Measurements from ENCODE around the gene NPTX1.
"Not testable (repeated sequence)": the region's sequence is repeated elsewhere in the genome, so short reads cannot be mapped to it uniquely, and the experiment has no call there.

Gene NPTX1

DNA sequence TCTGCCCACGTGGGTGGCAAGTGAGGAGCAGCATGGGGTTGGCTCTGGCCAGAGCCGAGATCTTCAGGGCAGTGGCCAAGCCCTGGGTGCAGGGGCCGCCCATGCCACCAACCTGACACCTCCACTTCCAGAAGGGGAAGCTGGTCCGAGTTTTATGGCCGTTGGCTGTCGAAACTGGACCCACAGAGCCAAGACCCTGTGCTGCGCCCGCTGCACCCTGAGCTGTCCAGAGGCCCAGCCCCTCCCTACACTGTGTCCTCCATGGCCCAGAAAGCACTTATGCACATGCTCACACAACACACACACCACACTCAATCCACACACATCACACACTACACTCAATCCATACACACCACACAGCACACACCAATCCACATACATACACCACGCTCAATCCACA, 34.4 kb upstream of the NPTX1 start:
- H3K4me1 Mint-ChIP-seq (ENCODE audit: low read depth) = no peaks in the 10 kb centered on the region
- no peak overlapping the region for H3K4me3 Mint-ChIP-seq
- no peaks in the 10 kb centered on the region for H3K9me3 Mint-ChIP-seq
- H3K27me3 Mint-ChIP-seq = peaks cover 4% of the 10 kb centered on the region
- H3K36me3 Mint-ChIP-seq (ENCODE audit: low read depth) = no peaks in the 10 kb centered on the region
- no peak overlapping the region for H3K27ac Mint-ChIP-seq

DNA sequence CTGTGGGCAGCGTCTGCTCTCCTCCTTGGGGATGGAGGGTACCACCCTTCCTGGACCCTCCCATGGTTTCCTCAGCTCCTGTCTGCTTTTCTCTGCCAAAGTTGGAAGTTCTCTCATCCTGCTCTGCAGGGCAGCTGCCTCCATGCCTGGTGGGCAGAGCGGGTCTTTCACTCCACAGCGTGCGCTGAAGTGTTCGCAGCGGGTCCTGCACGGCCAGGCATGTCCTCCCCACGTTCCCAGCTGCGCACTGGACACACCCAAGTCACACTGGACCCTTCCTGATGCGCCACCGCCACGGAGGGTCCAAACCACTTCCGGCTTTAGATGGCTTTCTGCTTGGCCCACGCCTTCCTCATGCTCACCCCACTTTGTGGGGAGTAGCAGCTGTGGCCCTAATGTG, 33.7 kb upstream of the NPTX1 start:
- no peak overlapping the region for H3K4me3 Mint-ChIP-seq
- no peaks in the 10 kb centered on the region for H3K9me3 Mint-ChIP-seq
- no peaks in the 10 kb centered on the region for H3K4me1 Mint-ChIP-seq (ENCODE audit: low read depth)
- no peak overlapping the region for H3K27ac Mint-ChIP-seq
- peaks cover 5% of the 10 kb centered on the region for H3K27me3 Mint-ChIP-seq
- no peaks in the 10 kb centered on the region for H3K36me3 Mint-ChIP-seq (ENCODE audit: low read depth)

DNA sequence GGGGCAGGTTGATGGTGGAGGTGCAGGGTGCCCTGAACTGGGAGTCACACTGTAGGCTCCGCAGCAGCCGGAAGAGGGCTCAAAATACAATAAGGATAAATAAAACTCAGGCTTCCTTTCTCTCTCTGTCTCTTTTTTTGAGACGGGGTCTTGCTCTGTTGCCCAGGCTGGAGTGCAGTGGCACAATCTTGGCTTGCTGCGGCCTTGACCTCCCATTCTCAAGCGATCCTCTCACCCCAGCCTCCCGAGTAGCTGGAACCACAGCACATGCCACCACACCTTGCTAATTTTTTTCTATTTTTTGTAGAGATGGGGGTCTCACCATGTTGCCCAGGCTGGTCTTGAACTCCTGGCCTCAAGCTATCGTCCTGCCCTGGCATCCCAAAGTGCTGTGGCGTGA, 32.9 kb upstream of the NPTX1 start:
- Mint-ChIP-seq H3K27me3 (peaks cover 9% of the 10 kb centered on the region), H3K4me3 (no peak overlapping the region), H3K4me1 (ENCODE audit: low read depth) (no peaks in the 10 kb centered on the region), H3K27ac (no peak overlapping the region), H3K36me3 (ENCODE audit: low read depth) (no peaks in the 10 kb centered on the region), H3K9me3 (no peaks in the 10 kb centered on the region)

DNA sequence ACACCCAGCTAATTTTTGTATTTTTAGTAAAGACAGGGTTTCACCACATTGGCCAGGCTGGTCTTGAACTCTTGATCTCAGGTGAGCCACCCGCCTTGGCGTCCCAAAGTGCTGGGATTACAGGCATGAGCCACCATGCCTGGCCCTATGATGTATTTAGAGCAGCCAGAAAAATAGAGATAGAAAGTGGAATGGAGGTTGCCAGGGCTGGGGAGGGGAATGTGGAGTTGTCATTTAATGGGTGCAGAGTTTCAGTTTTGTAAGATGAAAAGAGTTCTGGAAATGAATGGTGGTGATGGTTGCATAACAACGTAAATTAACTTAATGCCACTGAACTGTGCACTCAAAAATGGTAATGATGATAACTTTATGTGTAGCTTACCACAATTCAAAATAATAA, 31.6 kb upstream of the NPTX1 start:
- no peak overlapping the region for H3K27ac Mint-ChIP-seq
- no peaks in the 10 kb centered on the region for H3K36me3 Mint-ChIP-seq (ENCODE audit: low read depth)
- H3K9me3 Mint-ChIP-seq = no peaks in the 10 kb centered on the region
- H3K4me1 Mint-ChIP-seq (ENCODE audit: low read depth) = no peaks in the 10 kb centered on the region
- H3K27me3 Mint-ChIP-seq = peaks cover 8% of the 10 kb centered on the region
- H3K4me3 Mint-ChIP-seq = no peak overlapping the region

DNA sequence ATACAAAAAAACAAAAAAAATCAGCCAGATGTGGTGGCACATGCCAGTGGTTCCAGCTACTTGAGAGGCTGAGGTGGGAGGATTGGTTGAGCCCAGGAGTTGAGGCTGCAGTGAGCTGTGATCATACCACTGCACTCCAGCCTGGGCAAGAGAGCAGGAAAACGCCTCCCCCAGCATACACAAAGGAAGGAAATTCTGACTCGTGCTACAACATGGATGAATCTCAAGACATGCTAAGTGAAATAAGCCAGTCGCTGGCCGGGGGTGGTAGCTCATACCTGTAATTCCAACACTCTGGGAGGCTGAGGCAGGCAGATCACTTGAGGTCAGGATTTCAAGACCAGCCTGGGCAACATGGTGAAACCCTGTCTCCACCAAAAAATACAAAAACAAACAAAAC, 30.8 kb upstream of the NPTX1 start:
- H3K4me3 Mint-ChIP-seq; H3K4me1 Mint-ChIP-seq (ENCODE audit: low read depth); H3K36me3 Mint-ChIP-seq (ENCODE audit: low read depth); H3K27me3 Mint-ChIP-seq; H3K9me3 Mint-ChIP-seq; H3K27ac Mint-ChIP-seq: not testable (repeated sequence)

DNA sequence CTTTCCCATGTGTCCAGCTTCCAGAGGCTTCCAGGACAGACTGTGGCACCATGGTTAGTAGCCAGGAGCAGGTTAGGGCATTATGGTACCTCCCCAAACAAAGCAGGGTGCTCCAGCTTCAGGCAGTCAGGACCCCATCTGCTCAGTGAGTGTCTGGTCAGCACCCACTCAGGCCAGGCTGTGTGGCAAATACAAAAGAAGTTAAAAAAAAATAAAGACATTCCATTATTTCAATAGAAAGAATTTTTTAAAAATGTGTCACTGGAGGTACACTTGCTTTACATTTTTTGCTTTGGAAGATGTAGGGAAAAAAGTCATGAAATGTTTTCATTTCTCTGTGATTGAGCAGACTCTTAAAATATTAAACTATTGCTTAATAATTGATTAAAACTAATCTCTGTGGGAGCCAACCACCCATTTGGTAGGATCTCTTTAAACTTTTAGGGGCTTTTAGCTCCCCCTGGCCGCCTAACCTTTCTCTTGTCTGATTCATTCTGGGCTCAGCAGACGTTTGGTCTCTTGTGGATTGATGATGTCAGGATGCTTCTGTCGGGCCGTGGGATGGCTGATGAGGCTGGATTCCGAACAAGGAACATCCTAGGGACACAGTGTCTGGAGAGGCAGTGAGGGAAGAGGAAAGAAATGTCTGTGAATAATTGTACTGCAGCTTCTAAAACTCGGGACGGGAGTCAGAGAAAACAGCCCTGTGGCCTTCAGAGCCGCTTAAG, 28.4 kb upstream of the NPTX1 start:
- H3K4me3 Mint-ChIP-seq = no peak overlapping the region

DNA sequence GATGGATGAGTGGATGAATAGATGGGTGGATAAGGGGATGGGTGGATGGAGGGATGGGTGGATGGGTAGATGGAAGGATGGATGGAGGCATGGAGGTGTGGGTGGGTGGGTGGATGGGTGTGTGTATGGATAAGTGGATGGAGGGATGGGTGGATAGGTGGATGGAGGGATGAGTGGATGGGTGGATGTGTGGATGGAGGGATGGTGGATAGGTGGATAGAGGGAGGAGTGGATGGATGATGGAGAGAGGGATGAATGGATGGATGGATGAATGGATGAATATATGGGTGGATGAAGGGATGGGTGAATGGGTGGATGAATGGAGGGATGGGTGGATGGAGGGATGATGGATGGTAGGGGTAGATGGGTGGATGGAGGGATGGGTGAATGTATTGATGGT, 27.5 kb upstream of the NPTX1 start:
- Mint-ChIP-seq H3K27ac (no peak overlapping the region), H3K36me3 (ENCODE audit: low read depth) (no peaks in the 10 kb centered on the region), H3K9me3 (no peaks in the 10 kb centered on the region), H3K4me1 (ENCODE audit: low read depth) (no peaks in the 10 kb centered on the region), H3K4me3 (no peak overlapping the region), H3K27me3 (peaks cover 14% of the 10 kb centered on the region)

More for the DNA sequence above, 28.4 kb upstream of the NPTX1 start:
- Mint-ChIP-seq H3K4me1 (ENCODE audit: low read depth) (no peaks in the 10 kb centered on the region), H3K36me3 (ENCODE audit: low read depth) (no peaks in the 10 kb centered on the region), H3K27ac (no peak overlapping the region), H3K9me3 (no peaks in the 10 kb centered on the region), H3K27me3 (peaks cover 11% of the 10 kb centered on the region)

DNA sequence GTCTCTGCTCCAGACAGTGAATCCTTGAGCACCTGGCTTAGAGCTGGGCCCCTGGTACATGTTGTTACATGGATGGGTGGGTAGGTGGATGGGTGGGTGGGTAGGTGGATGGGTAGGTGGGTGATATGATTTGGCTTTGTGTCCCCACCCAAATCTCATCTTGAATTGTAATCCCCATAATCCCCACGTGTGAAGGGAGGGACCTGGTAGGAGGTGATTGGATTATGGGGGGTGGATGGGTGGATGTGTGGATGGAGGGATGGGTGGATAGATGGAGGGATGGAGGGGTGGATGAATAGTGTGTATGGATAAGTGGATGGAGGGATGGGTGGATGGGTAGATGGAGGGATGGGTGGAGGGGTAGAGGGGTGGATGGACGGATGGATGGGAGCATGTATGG, 26.6 kb upstream of the NPTX1 start:
- H3K4me3 Mint-ChIP-seq = no peak overlapping the region
- H3K27ac Mint-ChIP-seq = no peak overlapping the region
- H3K27me3 Mint-ChIP-seq = peaks cover 14% of the 10 kb centered on the region
- no peaks in the 10 kb centered on the region for H3K36me3 Mint-ChIP-seq (ENCODE audit: low read depth)
- peaks cover under 1% of the 10 kb centered on the region for H3K4me1 Mint-ChIP-seq (ENCODE audit: low read depth)
- H3K9me3 Mint-ChIP-seq = no peaks in the 10 kb centered on the region

DNA sequence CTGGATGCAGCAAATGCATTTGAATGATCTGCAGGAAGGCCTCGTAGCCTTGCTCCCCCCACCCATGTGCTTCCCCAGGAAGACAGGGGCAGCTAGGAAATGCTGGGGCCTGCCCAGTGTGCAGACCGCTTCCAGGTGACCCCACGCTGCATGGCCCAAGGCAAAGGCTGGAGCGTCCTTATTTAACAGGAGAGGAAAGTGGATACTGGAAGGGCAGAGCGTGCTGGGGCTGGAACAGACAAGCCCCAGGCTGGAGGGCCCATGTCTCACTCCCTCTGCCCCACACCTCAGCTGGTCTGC, 26.1 kb upstream of the NPTX1 start:
- peaks cover 14% of the 10 kb centered on the region for H3K27me3 Mint-ChIP-seq
- peaks cover 5% of the 10 kb centered on the region for H3K4me1 Mint-ChIP-seq (ENCODE audit: low read depth)
- H3K4me3 Mint-ChIP-seq = no peak overlapping the region
- no peaks in the 10 kb centered on the region for H3K9me3 Mint-ChIP-seq
- no peak overlapping the region for H3K27ac Mint-ChIP-seq
- no peaks in the 10 kb centered on the region for H3K36me3 Mint-ChIP-seq (ENCODE audit: low read depth)

DNA sequence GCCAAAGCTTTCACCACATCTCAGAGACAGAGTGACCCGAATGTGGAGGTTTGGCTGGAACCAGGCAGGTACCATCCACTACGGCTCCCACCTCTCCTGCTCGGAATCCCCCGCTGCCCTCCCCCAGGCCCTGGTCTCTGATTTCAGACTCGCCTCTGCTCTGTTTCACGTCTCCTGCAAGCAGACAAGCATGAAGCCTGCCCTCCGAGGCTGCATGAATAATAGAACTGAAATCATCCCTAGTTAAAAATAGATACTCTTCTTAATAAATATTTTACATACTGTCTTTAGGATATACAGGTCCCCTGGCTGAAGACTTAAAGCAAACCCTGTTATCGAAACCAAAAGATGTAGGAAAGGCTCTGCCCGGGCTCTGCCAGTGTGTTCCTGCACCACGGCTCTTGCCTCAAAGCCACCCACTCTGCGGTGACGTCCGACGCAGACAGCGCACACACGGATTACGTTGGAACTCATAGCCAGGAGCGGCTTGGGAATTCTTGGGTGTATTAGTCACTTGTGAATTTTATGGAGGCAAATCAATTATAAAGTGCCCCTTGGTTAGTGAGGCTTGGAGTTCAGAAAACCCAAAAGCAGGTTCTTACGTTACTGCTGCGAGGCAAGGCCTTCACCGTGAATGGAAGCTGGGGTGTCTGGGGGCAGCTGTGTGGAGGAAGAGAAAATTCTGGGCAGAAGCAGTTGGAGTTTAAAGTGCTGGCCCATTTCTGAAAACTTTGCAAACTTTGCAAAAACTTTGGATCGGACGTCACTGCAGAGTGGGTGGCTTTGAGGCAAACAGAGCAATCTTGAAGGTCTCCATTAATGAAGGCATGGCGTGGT, 25.6 kb upstream of the NPTX1 start:
- Mint-ChIP-seq H3K27ac (no peak overlapping the region), H3K4me3 (no peak overlapping the region), H3K27me3 (peaks cover 14% of the 10 kb centered on the region), H3K36me3 (ENCODE audit: low read depth) (no peaks in the 10 kb centered on the region), H3K4me1 (ENCODE audit: low read depth) (peaks cover 10% of the 10 kb centered on the region), H3K9me3 (no peaks in the 10 kb centered on the region)

DNA sequence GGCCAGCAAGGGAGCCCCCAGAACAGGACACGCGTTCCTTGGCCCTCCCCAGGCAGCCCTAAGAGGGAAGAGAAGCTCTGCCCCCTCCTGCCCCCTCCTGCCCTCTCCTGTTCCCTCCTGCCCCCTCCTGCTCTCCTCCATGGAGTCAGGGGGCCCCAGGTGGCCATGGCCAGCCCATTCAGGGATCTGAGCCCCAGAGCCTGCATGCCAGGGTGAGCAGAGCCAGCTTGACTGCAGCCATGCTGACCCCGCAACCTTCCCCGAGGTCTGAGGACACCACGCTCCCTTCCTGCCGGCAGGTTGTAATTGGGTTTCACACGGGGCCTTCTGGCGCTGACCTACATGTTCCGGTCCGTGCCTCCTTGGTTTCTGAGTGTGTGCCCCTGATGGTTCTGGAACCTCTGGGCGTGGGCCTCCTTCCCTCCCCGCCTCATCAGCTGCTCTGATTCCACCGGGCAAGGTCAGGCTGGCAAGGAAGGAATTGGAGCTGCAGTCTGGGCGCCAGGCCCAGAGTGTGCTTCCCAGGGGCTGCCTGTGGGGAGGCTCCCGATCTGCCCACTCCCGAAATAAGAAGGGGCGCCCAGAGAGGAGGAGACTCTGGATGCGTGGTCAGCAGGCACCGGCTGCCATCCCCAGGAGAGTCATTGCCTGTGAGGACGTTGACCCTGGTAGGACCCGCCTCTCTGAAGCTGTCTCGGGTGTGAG, 23.7 kb upstream of the NPTX1 start:
- no peaks in the 10 kb centered on the region for H3K9me3 Mint-ChIP-seq
- no peak overlapping the region for H3K27ac Mint-ChIP-seq
- H3K27me3 Mint-ChIP-seq = peaks cover 22% of the 10 kb centered on the region
- H3K36me3 Mint-ChIP-seq (ENCODE audit: low read depth) = no peaks in the 10 kb centered on the region
- no peak overlapping the region for H3K4me3 Mint-ChIP-seq
- peaks cover 10% of the 10 kb centered on the region for H3K4me1 Mint-ChIP-seq (ENCODE audit: low read depth)

DNA sequence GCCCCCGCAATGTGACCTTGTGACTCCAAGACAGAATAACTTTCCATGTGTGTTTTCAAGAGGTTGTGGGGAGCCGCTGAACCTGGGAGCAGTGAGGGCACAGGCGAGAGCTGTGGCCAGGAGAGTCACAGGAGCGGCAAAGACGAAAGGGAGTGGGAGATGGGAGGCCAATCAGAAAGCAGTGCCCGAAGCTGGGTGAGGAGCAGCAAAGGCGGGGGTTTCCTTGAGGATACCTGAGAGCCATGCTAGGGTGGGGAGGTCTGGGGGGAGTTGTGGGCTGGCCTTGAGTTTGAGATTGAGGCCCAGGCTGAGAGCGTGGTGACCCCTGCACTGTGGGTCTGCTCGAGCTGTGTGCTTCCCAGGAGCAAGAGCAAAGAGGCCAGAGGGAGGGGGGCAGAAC, 23.2 kb upstream of the NPTX1 start:
- H3K4me1 Mint-ChIP-seq (ENCODE audit: low read depth) = peaks cover 10% of the 10 kb centered on the region
- H3K27me3 Mint-ChIP-seq = peaks cover 20% of the 10 kb centered on the region
- no peak overlapping the region for H3K4me3 Mint-ChIP-seq
- no peaks in the 10 kb centered on the region for H3K36me3 Mint-ChIP-seq (ENCODE audit: low read depth)
- no peak overlapping the region for H3K27ac Mint-ChIP-seq
- no peaks in the 10 kb centered on the region for H3K9me3 Mint-ChIP-seq

DNA sequence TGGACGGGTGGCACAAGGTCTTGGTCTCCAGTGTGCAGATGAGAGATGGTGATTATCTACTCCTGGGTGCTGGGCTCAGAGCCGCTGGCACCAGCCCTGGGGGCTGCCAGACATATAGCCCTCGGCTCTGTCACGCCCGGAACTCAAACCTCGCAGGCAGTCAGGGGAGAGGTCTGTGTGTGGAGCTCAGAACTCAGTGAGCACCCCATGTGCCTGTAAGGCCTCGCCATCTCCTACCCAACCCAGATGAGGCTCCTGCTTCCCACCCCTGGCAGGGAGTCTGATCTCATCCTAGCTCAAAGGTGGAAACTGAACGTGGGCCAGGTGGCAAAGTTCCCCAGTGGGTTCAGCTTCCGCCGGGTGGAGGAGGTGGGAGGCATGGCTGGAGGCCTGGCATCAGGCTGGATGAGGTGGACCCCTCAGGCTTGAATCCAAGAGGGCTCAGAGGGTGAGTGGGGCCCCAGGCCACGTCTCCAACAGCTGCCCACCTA, 22.6 kb upstream of the NPTX1 start:
- no peaks in the 10 kb centered on the region for H3K36me3 Mint-ChIP-seq (ENCODE audit: low read depth)
- peaks cover 10% of the 10 kb centered on the region for H3K4me1 Mint-ChIP-seq (ENCODE audit: low read depth)
- H3K9me3 Mint-ChIP-seq = no peaks in the 10 kb centered on the region
- no peak overlapping the region for H3K4me3 Mint-ChIP-seq
- peaks cover 19% of the 10 kb centered on the region for H3K27me3 Mint-ChIP-seq
- H3K27ac Mint-ChIP-seq = no peak overlapping the region

DNA sequence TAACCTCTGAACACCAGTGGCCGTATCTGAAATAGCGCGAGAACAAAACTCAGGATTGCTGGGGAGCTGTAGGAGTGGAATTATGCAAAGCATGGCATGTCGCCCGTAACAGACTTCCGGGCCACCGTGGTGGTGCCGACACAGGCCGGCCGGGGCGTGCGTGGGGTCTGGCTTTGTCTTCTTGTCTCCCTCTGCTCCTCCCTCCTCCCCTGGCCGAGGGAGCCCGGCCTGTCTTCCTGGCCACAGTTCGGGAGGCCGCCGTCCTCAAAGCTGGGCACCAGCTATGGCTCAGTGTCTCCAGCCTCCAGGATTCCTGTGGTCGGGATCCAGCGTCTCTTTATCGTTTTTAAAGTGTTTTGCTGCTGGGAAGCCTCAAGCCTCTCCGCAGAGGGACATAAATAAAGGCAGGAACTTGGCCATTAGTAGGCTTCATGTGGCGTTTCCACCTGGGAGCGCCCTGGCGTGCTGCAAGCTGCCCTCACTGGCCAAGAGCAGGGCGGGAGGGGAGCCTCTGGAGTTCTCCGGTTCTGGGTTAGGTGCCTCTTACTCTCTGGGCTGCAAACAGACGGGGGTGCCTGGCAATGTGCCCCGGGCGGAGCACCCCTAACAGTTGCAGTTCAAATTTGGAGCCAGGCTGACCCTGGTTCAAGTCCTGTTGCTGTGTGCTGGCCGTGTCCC, 22.0 kb upstream of the NPTX1 start:
- Mint-ChIP-seq H3K27ac (no peak overlapping the region), H3K27me3 (peaks cover 19% of the 10 kb centered on the region), H3K4me1 (ENCODE audit: low read depth) (peaks cover 10% of the 10 kb centered on the region), H3K4me3 (no peak overlapping the region), H3K36me3 (ENCODE audit: low read depth) (no peaks in the 10 kb centered on the region), H3K9me3 (no peaks in the 10 kb centered on the region)

DNA sequence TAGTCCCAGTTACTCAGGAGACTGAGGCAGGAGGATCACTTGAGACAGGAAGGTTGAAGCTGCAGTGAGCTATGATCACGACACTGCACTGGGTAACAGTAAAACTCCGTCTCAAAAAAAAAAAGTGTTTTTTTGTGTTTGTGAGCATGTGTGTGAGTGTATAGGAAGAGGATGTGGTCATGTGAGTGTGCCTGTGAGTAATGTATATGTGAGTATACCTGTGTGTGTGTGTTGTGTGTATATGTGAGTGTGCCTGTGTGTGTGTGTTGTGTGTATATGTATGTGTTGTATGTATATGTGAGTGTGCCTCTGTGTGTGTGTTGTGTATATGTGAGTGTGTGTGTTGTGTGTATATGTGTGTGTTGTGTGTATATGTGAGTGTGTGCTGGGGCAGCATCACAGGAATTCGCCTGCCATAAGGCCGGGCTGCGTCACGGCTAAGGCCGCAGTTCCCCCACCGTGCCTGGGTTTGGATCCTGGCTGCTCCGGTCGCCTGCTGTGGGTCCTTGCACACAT, 21.4 kb upstream of the NPTX1 start:
- H3K4me3 Mint-ChIP-seq = no peak overlapping the region
- no peaks in the 10 kb centered on the region for H3K9me3 Mint-ChIP-seq
- peaks cover 10% of the 10 kb centered on the region for H3K4me1 Mint-ChIP-seq (ENCODE audit: low read depth)
- H3K27me3 Mint-ChIP-seq = peaks cover 19% of the 10 kb centered on the region
- H3K36me3 Mint-ChIP-seq (ENCODE audit: low read depth) = no peaks in the 10 kb centered on the region
- no peak overlapping the region for H3K27ac Mint-ChIP-seq
